K562 (cell line): Measurements from ENCODE around the gene PSMD10.

Experiments used
- BRCA1 ChIP-seq, 2 experiments: fragments of 450-650 bp in 1 of 2; sonication (generic) in 1 of 2; formaldehyde crosslinking in 1 of 2; IDR thresholded peaks; 2 replicates each; pipeline versions ENCODE4 v1.5.0 to v1.6.1; 2017 to 2020; ENCODE audit warnings: mild to moderate bottlenecking in 1 of 2, missing genetic modification reagents in 1 of 2
- CC2D1A ChIP-seq: fragments of 450-650 bp; IDR thresholded peaks from 2 replicates; pipeline ENCODE4 v1.6.1; 2017; ENCODE audit warnings: mild to moderate bottlenecking
- CREB1 ChIP-seq, 2 experiments: sonication (generic) in 1 of 2; formaldehyde crosslinking in 1 of 2; IDR thresholded peaks; 2 replicates each; pipeline versions ENCODE4 v1.6.1 to v1.8.0; 2012 to 2022; ENCODE audit warnings: inconsistent platforms in 1 of 2, mild to moderate bottlenecking in 1 of 2, missing genetic modification reagents in 1 of 2, moderate library complexity in 1 of 2
- CTBP1 ChIP-seq: fragments of 450-650 bp; IDR thresholded peaks from 2 replicates; pipeline ENCODE4 v1.6.1; 2016; ENCODE audit warnings: borderline replicate concordance
- CTCF ChIP-seq, 3 experiments: IDR thresholded peaks in 2 of 3; conservative IDR thresholded peaks in 1 of 3; 2 replicates each; pipeline ENCODE4 v1.5.1; 2011 to 2012; ENCODE audit warnings: low read length in 3 of 3, mild to moderate bottlenecking in 3 of 3, control low read depth in 2 of 3, improper control_type of control experiment in 1 of 3, inconsistent platforms in 1 of 3, low read depth in 1 of 3, mixed read lengths in 1 of 3, moderate library complexity in 1 of 3; ENCODE audit not compliant: insufficient read depth in 2 of 3
- E2F8 ChIP-seq: fragments of 450-650 bp; IDR thresholded peaks from 2 replicates; pipeline ENCODE4 v1.7.1; 2018; ENCODE audit warnings: mild to moderate bottlenecking, low read depth; ENCODE audit not compliant: partially characterized antibody
- FOXM1 ChIP-seq, 2 experiments: fragments of 450-650 bp in 1 of 2; sonication (generic) in 1 of 2; formaldehyde crosslinking in 1 of 2; IDR thresholded peaks; 2 replicates each; pipeline versions ENCODE4 v1.6.1 to v1.9.0; 2017 to 2022; ENCODE audit warnings: low read depth in 2 of 2, mild to moderate bottlenecking in 2 of 2, missing genetic modification reagents in 1 of 2, moderate library complexity in 1 of 2
- HDGF ChIP-seq: fragments of 450-650 bp; IDR thresholded peaks from 2 replicates; pipeline ENCODE4 v1.6.1; 2016
- NRF1 ChIP-seq, 2 experiments: fragments of 450-650 bp; IDR thresholded peaks in 1 of 2; conservative IDR thresholded peaks in 1 of 2; 2 replicates each; pipeline ENCODE4 v1.6.1; 2014; ENCODE audit warnings: mild to moderate bottlenecking in 2 of 2
- POLR2A ChIP-seq: fragments of 450-650 bp; conservative IDR thresholded peaks from 2 replicates; pipeline ENCODE4 v1.6.1; 2016
- TAL1 ChIP-seq: fragments of 450-650 bp; IDR thresholded peaks from 2 replicates; pipeline ENCODE4 v1.6.1; 2016; ENCODE audit warnings: mild to moderate bottlenecking
- ZNF717 ChIP-seq: fragments of 250-450 bp; sonication (Bioruptor Pico); IDR thresholded peaks from 2 replicates; pipeline ENCODE4 v1.5.0; 2021

- TF ChIP-seq POLR2A (no peak), CTCF (IDR thresholded peaks at IDR 0.05 in 2 of 3, conservative IDR thresholded peaks at IDR 0.05 in 1 of 3; ENCODE audit: insufficient read depth in 2 of 3, low read depth in 1 of 3, low read length in 3 of 3) (no peak), E2F8 (no peak), CC2D1A (no peak), NRF1 (conservative IDR thresholded peaks at IDR 0.05 in 1 of 2, IDR thresholded peaks at IDR 0.05 in 1 of 2) (no peak), CREB1 (IDR thresholded peaks at IDR 0.05) (no peak), CREB1 (CRISPR knock-in tag; IDR thresholded peaks at IDR 0.05) (no peak), CTBP1 (no peak), BRCA1 (IDR thresholded peaks at IDR 0.05) (no peak), BRCA1 (CRISPR knock-in tag; IDR thresholded peaks at IDR 0.05) (no peak), ZNF717 (CRISPR knock-in tag) (no peak), FOXM1 (IDR thresholded peaks at IDR 0.05; ENCODE audit: low read depth) (no peak), FOXM1 (CRISPR knock-in tag; IDR thresholded peaks at IDR 0.05; ENCODE audit: low read depth) (no peak), TAL1 (no peak), HDGF (no peak)
Measured at GRCh38 chrX:108055546-108055945, 35.8 kb downstream of the PSMD10 start.
